Trophoblast cell (in vitro differentiated cells and primary cell): ENCODE results near the gene SLC2A4RG.

Source experiments
- DNase-seq, 2 donors: peaks; one replicate each; pipeline ENCODE4 v3.0.0-alpha.2; 2016
- H2AFZ ChIP-seq: 2 replicates; pipeline ENCODE4 v1.6.1; 2013; ENCODE audit warnings: low read length, moderate library complexity, mild to moderate bottlenecking; ENCODE audit not compliant: insufficient read depth, poor library complexity
- H2AK5ac ChIP-seq: 2 replicates; pipeline ENCODE4 v1.6.1; 2013; ENCODE audit warnings: mild to moderate bottlenecking, low read length
- H2BK120ac ChIP-seq: 2 replicates; pipeline ENCODE4 v1.6.1; 2013; ENCODE audit warnings: low read length, mild to moderate bottlenecking, moderate library complexity; ENCODE audit not compliant: insufficient read depth, poor library complexity
- H2BK12ac ChIP-seq: 2 replicates; pipeline ENCODE4 v1.6.1; 2013; ENCODE audit warnings: mild to moderate bottlenecking, low read length, moderate library complexity
- H2BK5ac ChIP-seq: 2 replicates; pipeline ENCODE4 v1.6.1; 2013; ENCODE audit warnings: low read length, low read depth, moderate library complexity, mild to moderate bottlenecking; ENCODE audit not compliant: poor library complexity
- H3K14ac ChIP-seq: 2 replicates; pipeline ENCODE4 v1.6.1; 2013; ENCODE audit warnings: mild to moderate bottlenecking, low read length
- H3K18ac ChIP-seq: 2 replicates; pipeline ENCODE4 v1.6.1; 2013; ENCODE audit warnings: mild to moderate bottlenecking, low read length
- H3K23ac ChIP-seq: 2 replicates; pipeline ENCODE4 v1.6.1; 2013; ENCODE audit warnings: low read length
- H3K27ac ChIP-seq: 2 replicates; pipeline ENCODE4 v1.5.1; 2013; ENCODE audit warnings: low read depth, mild to moderate bottlenecking, inconsistent platforms, low read length, moderate library complexity
- H3K27me3 ChIP-seq: 2 replicates; pipeline ENCODE4 v1.6.1; 2013; ENCODE audit warnings: inconsistent platforms, mild to moderate bottlenecking, low read length, moderate library complexity; ENCODE audit not compliant: insufficient read depth
- H3K36me3 ChIP-seq, 2 experiments: 1 replicate in 1 of 2; 2 replicates in 1 of 2; pipeline ENCODE4 v1.6.1; 2013; ENCODE audit warnings: low read length in 2 of 2, mild to moderate bottlenecking in 2 of 2, moderate library complexity in 1 of 2; ENCODE audit not compliant: insufficient read depth in 2 of 2, control insufficient read depth in 1 of 2
- H3K4ac ChIP-seq: 2 replicates; pipeline ENCODE4 v1.6.1; 2013; ENCODE audit warnings: low read depth, mild to moderate bottlenecking, low read length, moderate library complexity
- H3K4me1 ChIP-seq, 2 experiments: 1 replicate in 1 of 2; 2 replicates in 1 of 2; pipeline ENCODE4 v1.6.1; 2013; ENCODE audit warnings: low read length in 2 of 2, mild to moderate bottlenecking in 2 of 2, moderate library complexity in 1 of 2; ENCODE audit not compliant: insufficient read depth in 2 of 2, control insufficient read depth in 1 of 2
- H3K4me2 ChIP-seq: 2 replicates; pipeline ENCODE4 v1.6.1; 2013; ENCODE audit warnings: inconsistent platforms, mild to moderate bottlenecking, low read length, moderate library complexity
- H3K4me3 ChIP-seq: 2 replicates; pipeline ENCODE4 v1.5.1; 2013; ENCODE audit warnings: mild to moderate bottlenecking, low read depth, low read length, inconsistent platforms
- H3K79me1 ChIP-seq: one replicate; pipeline ENCODE4 v1.6.1; 2013; ENCODE audit warnings: low read length
- H3K79me2 ChIP-seq: 2 replicates; pipeline ENCODE4 v1.6.1; 2013; ENCODE audit warnings: low read length, mild to moderate bottlenecking; ENCODE audit not compliant: control insufficient read depth, insufficient read depth, poor library complexity
- H3K9ac ChIP-seq: 2 replicates; pipeline ENCODE4 v1.6.1; 2013; ENCODE audit warnings: mild to moderate bottlenecking, low read length
- H3K9me3 ChIP-seq: 2 replicates; pipeline ENCODE4 v1.6.1; 2013; ENCODE audit warnings: low read depth, mild to moderate bottlenecking, control low read depth, inconsistent platforms, low read length; ENCODE audit not compliant: insufficient read depth
- H4K12ac ChIP-seq: 2 replicates; pipeline ENCODE4 v1.6.1; 2013; ENCODE audit warnings: low read depth, mild to moderate bottlenecking, low read length, moderate library complexity
- H4K8ac ChIP-seq: 2 replicates; pipeline ENCODE4 v1.6.1; 2013; ENCODE audit warnings: low read depth, mild to moderate bottlenecking, low read length, moderate library complexity
- H4K91ac ChIP-seq: one replicate; pipeline ENCODE4 v1.6.1; 2013; ENCODE audit warnings: low read depth, mild to moderate bottlenecking, low read length, moderate library complexity
- WGBS: extraction: QIAGEN DNeasy Blood & Tissue Kit; methylation state at CpG from one replicate; pipeline ENCODE4 v1.1.7; 2013; ENCODE audit warnings: missing lambda C conversion rate; ENCODE audit not compliant: insufficient read length, insufficient coverage; ENCODE audit errors: extremely low coverage; 5-methylcytosine and 5-hydroxymethylcytosine counted together

SLC2A4RG gene

GRCh38 chr20:63748070-63748933 is 8.7 kb downstream of the SLC2A4RG start:
- Histone ChIP-seq H3K27ac (no peak overlapping the region), H3K4me3 (no peak overlapping the region), H4K91ac (no peak overlapping the region), H3K27me3 (no peaks in the 10 kb centered on the region), H4K12ac (no peak overlapping the region), H3K4me2 (no peak overlapping the region), H3K79me1 (no peaks in the 10 kb centered on the region), H3K4me1 (no peaks in the 10 kb centered on the region), H3K18ac (no peak overlapping the region), H2AK5ac (no peak overlapping the region), H2AFZ (no peak overlapping the region), H2BK120ac (no peak overlapping the region), H2BK5ac (no peak overlapping the region), H3K4ac (no peak overlapping the region), H3K9me3 (peaks cover 5% of the 10 kb centered on the region), H3K23ac (no peak overlapping the region), H2BK12ac (no peak overlapping the region), H3K9ac (no peak overlapping the region), H4K8ac (no peak overlapping the region), H3K79me2 (no peaks in the 10 kb centered on the region), H3K36me3 (peaks cover 19 to 26% of the 10 kb centered on the region in 2 experiments), H3K14ac (no peak overlapping the region)
- no CpG with 5 or more reads among the region's 20 CpGs for WGBS
- no peak for DNase-seq

- Histone ChIP-seq H3K27ac (no peak overlapping the region), H3K9me3 (peaks cover 5% of the 10 kb centered on the region), H2AK5ac (no peak overlapping the region), H2BK120ac (no peak overlapping the region), H2AFZ (no peak overlapping the region), H2BK5ac (no peak overlapping the region), H3K36me3 (peaks cover 16 to 22% of the 10 kb centered on the region in 2 experiments), H3K79me2 (no peaks in the 10 kb centered on the region), H4K91ac (no peak overlapping the region), H2BK12ac (no peak overlapping the region), H3K18ac (no peak overlapping the region), H3K4me1 (no peaks in the 10 kb centered on the region), H3K4me3 (no peak overlapping the region), H4K12ac (no peak overlapping the region), H3K27me3 (no peaks in the 10 kb centered on the region), H3K79me1 (no peaks in the 10 kb centered on the region), H3K4ac (no peak overlapping the region), H3K14ac (no peak overlapping the region), H4K8ac (no peak overlapping the region), H3K9ac (no peak overlapping the region), H3K23ac (no peak overlapping the region), H3K4me2 (no peak overlapping the region)
- DNase-seq, result no peak
- WGBS, result no CpG with 5 or more reads among the region's 11 CpGs
Observed at GRCh38 chr20:63748934-63749270, 9.3 kb downstream of the SLC2A4RG start.

- Histone ChIP-seq H3K4ac (no peak overlapping the region), H3K9ac (no peak overlapping the region), H4K91ac (no peak overlapping the region), H3K4me2 (no peak overlapping the region), H3K9me3 (peaks cover 5% of the 10 kb centered on the region), H4K12ac (no peak overlapping the region), H3K79me2 (no peaks in the 10 kb centered on the region), H3K79me1 (no peaks in the 10 kb centered on the region), H3K23ac (no peak overlapping the region), H2AFZ (no peak overlapping the region), H2BK5ac (no peak overlapping the region), H3K4me1 (no peaks in the 10 kb centered on the region), H3K36me3 (peaks cover 16 to 17% of the 10 kb centered on the region in 2 experiments), H3K18ac (no peak overlapping the region), H4K8ac (no peak overlapping the region), H3K27me3 (no peaks in the 10 kb centered on the region), H2BK120ac (no peak overlapping the region), H2AK5ac (no peak overlapping the region), H3K4me3 (no peak overlapping the region), H3K14ac (no peak overlapping the region), H2BK12ac (no peak overlapping the region), H3K27ac (no peak overlapping the region)
- WGBS, result no CpG with 5 or more reads among the region's 16 CpGs
- no peak for DNase-seq
Observed at GRCh38 chr20:63749597-63750508, 10.3 kb downstream of the SLC2A4RG start.

GRCh38 chr20:63750807-63751470 is 11.4 kb downstream of the SLC2A4RG start:
- H3K27ac ChIP-seq, result no peak overlapping the region
- H2AK5ac ChIP-seq, result no peak overlapping the region
- no peaks in the 10 kb centered on the region for H3K4me1 ChIP-seq
- H3K18ac ChIP-seq, result no peak overlapping the region
- H3K27me3 ChIP-seq, result no peaks in the 10 kb centered on the region
- no peak overlapping the region for H3K14ac ChIP-seq
- no CpG with 5 or more reads among the region's 26 CpGs for WGBS
- H4K12ac ChIP-seq, result no peak overlapping the region
- no peak overlapping the region for H4K8ac ChIP-seq
- peaks cover 17% of the 10 kb centered on the region in 2 experiments for H3K36me3 ChIP-seq
- no peak overlapping the region for H3K4me3 ChIP-seq
- no peaks in the 10 kb centered on the region for H3K79me2 ChIP-seq
- no peak overlapping the region for H2BK5ac ChIP-seq
- H2BK120ac ChIP-seq, result no peak overlapping the region
- H2BK12ac ChIP-seq, result no peak overlapping the region
- no peak overlapping the region for H3K9ac ChIP-seq
- H3K4me2 ChIP-seq, result no peak overlapping the region
- no peak overlapping the region for H3K4ac ChIP-seq
- no peak for DNase-seq
- no peak overlapping the region for H4K91ac ChIP-seq
- H3K79me1 ChIP-seq, result no peaks in the 10 kb centered on the region
- no peak overlapping the region for H3K23ac ChIP-seq
- peaks cover 7% of the 10 kb centered on the region for H3K9me3 ChIP-seq
- H2AFZ ChIP-seq, result no peak overlapping the region
